ENCODE data around the gene PHF20. TPM values are rescaled to one million over a fixed set of nuclear protein-coding genes. Genes with fewer than 3 reads are reported as not detected.

Gene PHF20
- total and polyA plus RNA-seq, 2 of the 8 experiments (the other 6 are each of a cell fraction or from before 2014, with no cell fraction given) = 25.6 to 70.1 TPM

- Histone ChIP-seq H3K27me3 (replicated peaks in 1 of 4; ENCODE audit: control insufficient read depth in 3 of 4, extremely low read depth in 1 of 4, insufficient read depth in 3 of 4, low read length in 3 of 4) (no peaks in the 10 kb centered on the region), H3K4me1 (replicated peaks in 1 of 4; ENCODE audit: control insufficient read depth in 3 of 4, insufficient read depth in 4 of 4, low read length in 3 of 4) (peaks cover 0 to 14% (median 6%) of the 10 kb centered on the region in 4 experiments; a peak in 3 of 7 replicates), H4K20me1 (replicated peaks in 1 of 2; ENCODE audit: control insufficient read depth in 1 of 2, insufficient read depth in 2 of 2, low read length in 2 of 2) (peaks cover 0 to 2% of the 10 kb centered on the region in 2 experiments), H4K8ac (ENCODE audit: extremely low read depth, insufficient read depth, low read length) (no peak overlapping the region), H3K56ac (replicated peaks; ENCODE audit: insufficient read length, low read depth, low read length) (no peak overlapping the region), H3K18ac (ENCODE audit: extremely low read depth, low read length) (no peak overlapping the region), H3K79me2 (ENCODE audit: control insufficient read depth in 1 of 2, insufficient read depth in 2 of 2, low read length in 2 of 2) (no peaks in the 10 kb centered on the region; a peak in 2 of 4 replicates), H2BK15ac (ENCODE audit: low read length) (no peak overlapping the region), H3K9ac (replicated peaks in 1 of 4; ENCODE audit: extremely low read depth in 1 of 4, low read depth in 3 of 4, low read length in 3 of 4) (no peak overlapping the region), H3K23me2 (ENCODE audit: low read depth, low read length) (no peaks in the 10 kb centered on the region), H2AK5ac (ENCODE audit: low read depth, low read length) (no peak overlapping the region), H3K36me3 (ENCODE audit: control insufficient read depth in 2 of 4, insufficient read depth in 4 of 4, low read length in 3 of 4) (peaks cover 5 to 18% (median 10%) of the 10 kb centered on the region in 4 experiments; a peak in 5 of 8 replicates), H2BK20ac (ENCODE audit: low read length) (no peak overlapping the region), H2BK12ac (ENCODE audit: low read depth, low read length) (no peak overlapping the region), H3K79me1 (ENCODE audit: low read depth, low read length) (no peaks in the 10 kb centered on the region; the same call in 1 of the 2 replicates), H3K4me2 (ENCODE audit: insufficient read depth in 1 of 2, low read depth in 2 of 2, low read length in 2 of 2) (no peak overlapping the region), H3K4me3 (ENCODE audit: extremely low read depth in 1 of 4, insufficient read depth in 2 of 4, low read depth in 3 of 4, low read length in 4 of 4) (no peak overlapping the region), H3K14ac (ENCODE audit: insufficient read length) (no peak overlapping the region), H3K9me3 (ENCODE audit: insufficient read depth in 2 of 2, low read depth in 1 of 2, low read length in 1 of 2) (no peaks in the 10 kb centered on the region), H2BK120ac (replicated peaks; ENCODE audit: low read depth, low read length) (no peak overlapping the region), H2AFZ (ENCODE audit: low read length) (no peak overlapping the region), H4K5ac (ENCODE audit: insufficient read length, low read depth, low read length) (no peak overlapping the region), H3K27ac (ENCODE audit: low read depth, low read length) (no peak overlapping the region), H2BK5ac (ENCODE audit: low read depth, low read length) (no peak overlapping the region), H3K23ac (ENCODE audit: insufficient read length) (no peak overlapping the region), H4K91ac (replicated peaks; ENCODE audit: insufficient read length, low read length) (no peak overlapping the region), H3K4ac (replicated peaks; ENCODE audit: insufficient read length, low read depth, low read length) (no peak overlapping the region)
- WGBS, 2 experiments (ENCODE audit: extremely low coverage in 1 of 2, insufficient coverage in 1 of 2, insufficient read length in 1 of 2, insufficient replicate concordance in 2 of 2, low coverage in 1 of 2, low lambda C conversion rate in 2 of 2, missing lambda C conversion rate in 1 of 2) = 83% methylated on average over 1 of the region's 1 CpG; no CpG with 5 or more reads in 1 of the 2 experiments
- DNase-seq (ENCODE audit: low read depth in 1 of 2, low spot score in 2 of 2) (no peak), FAIRE-seq (no peak)
- POLR2A ChIA-PET (ENCODE audit: partially characterized antibody) = interaction anchor here (0.8 to 1.0 kb wide), 2 partner anchors 138 to 167 kb away, joined by 3 to 4 read pairs; partner anchors contain the start of gene RBM39
- TF ChIP-seq RNF2 (IDR thresholded peaks at IDR 0.05; ENCODE audit: borderline replicate concordance, low read depth, low read length, missing control alignments, poor library complexity, severe bottlenecking) = no peak
- TF ChIP-seq CTBP2 (IDR thresholded peaks at IDR 0.05; ENCODE audit: borderline replicate concordance, insufficient read depth, insufficient read length, low read length) = no peak
- no peak for TF ChIP-seq RFX5 (IDR thresholded peaks at IDR 0.05; ENCODE audit: borderline replicate concordance, low read depth, low read length)
- no peak for TF ChIP-seq EP300 (IDR thresholded peaks at IDR 0.05; ENCODE audit: borderline replicate concordance in 1 of 2, low read depth in 2 of 2, low read length in 2 of 2)
- no peak for TF ChIP-seq SRF (IDR thresholded peaks at IDR 0.05; ENCODE audit: low read depth, low read length)
- no peak for TF ChIP-seq SP1 (IDR thresholded peaks at IDR 0.05; ENCODE audit: low read depth, low read length)
- no peak for TF ChIP-seq KDM4A (IDR thresholded peaks at IDR 0.05; ENCODE audit: low read depth, low read length, severe bottlenecking)
- no peak for TF ChIP-seq JUN (IDR thresholded peaks at IDR 0.05; ENCODE audit: low read depth, low read length)
- no peak for TF ChIP-seq GABPA (IDR thresholded peaks at IDR 0.05; ENCODE audit: borderline replicate concordance, insufficient read depth, low read length)
- TF ChIP-seq SP4 (IDR thresholded peaks at IDR 0.05; ENCODE audit: low read length) = no peak
- CTCF ChIA-PET (ENCODE audit: partially characterized antibody) = interaction anchor here (1.5 kb wide), 1 partner anchor 16 kb away, joined by 3 read pairs; no protein-coding TSS in a partner anchor
These were observed 137.4 kb downstream of the PHF20 start for GRCh38 chr20:35909176-35909575.
